HepG2 (cell line): ENCODE data around the gene PPP1R13B. TPM values are rescaled to one million over a fixed set of nuclear protein-coding genes. Genes with fewer than 3 reads are reported as not detected.
A peak's percentile ranks its signal among the peaks of the same experiment; 100 is the strongest.

Experiments used
- IRF2 ChIP-seq: IDR thresholded peaks from 2 replicates; pipeline ENCODE4 v1.6.1; 2018; ENCODE audit warnings: missing genetic modification reagents, missing compliant biosample characterization
- MED8 ChIP-seq: sonication (generic); formaldehyde crosslinking; IDR thresholded peaks from 2 replicates; pipeline ENCODE4 v1.8.1; 2023; ENCODE audit warnings: mild to moderate bottlenecking, missing genetic modification reagents; ENCODE audit not compliant: insufficient replicate concordance
- NCOR1 ChIP-seq: fragments of 200-600 bp; sonication (generic); IDR thresholded peaks from 2 replicates; pipeline ENCODE4 v1.7.0; 2017; ENCODE audit warnings: antibody characterized with exemption, low read length, borderline replicate concordance
- NKX3-1 ChIP-seq: sonication (generic); formaldehyde crosslinking; IDR thresholded peaks from 2 replicates; pipeline ENCODE4 v1.5.0; 2020; ENCODE audit warnings: missing genetic modification reagents
- RARA ChIP-seq: IDR thresholded peaks from 2 replicates; pipeline ENCODE4 v1.6.1; 2016; ENCODE audit warnings: missing genetic modification reagents, missing compliant biosample characterization
- RBAK ChIP-seq: sonication (generic); formaldehyde crosslinking; IDR thresholded peaks from 2 replicates; pipeline ENCODE4 v1.5.1; 2020; ENCODE audit warnings: mild to moderate bottlenecking, missing genetic modification reagents
- REXO4 ChIP-seq: sonication (generic); formaldehyde crosslinking; IDR thresholded peaks from 2 replicates; pipeline ENCODE4 v1.8.0; 2022; ENCODE audit warnings: missing genetic modification reagents, mild to moderate bottlenecking, borderline replicate concordance
- RFX1 ChIP-seq: fragments of 450-650 bp; IDR thresholded peaks from 2 replicates; pipeline ENCODE4 v1.6.1; 2017
- RXRB ChIP-seq: IDR thresholded peaks from 2 replicates; pipeline ENCODE4 v1.6.1; 2016; ENCODE audit warnings: borderline replicate concordance, missing genetic modification reagents, missing compliant biosample characterization
- TBX3 ChIP-seq: fragments of 450-650 bp; IDR thresholded peaks from 2 replicates; pipeline ENCODE4 v1.6.1; 2017; ENCODE audit warnings: antibody characterized with exemption, mild to moderate bottlenecking, inconsistent platforms, borderline replicate concordance
- ZNF18 ChIP-seq: sonication (generic); formaldehyde crosslinking; IDR thresholded peaks from 2 replicates; pipeline ENCODE4 v1.8.0; 2022; ENCODE audit warnings: mild to moderate bottlenecking, missing genetic modification reagents; ENCODE audit not compliant: insufficient replicate concordance
- ZNF263 ChIP-seq: sonication (generic); formaldehyde crosslinking; IDR thresholded peaks from 2 replicates; pipeline ENCODE4 v1.4.0; 2020; ENCODE audit warnings: missing genetic modification reagents
- ZNF343 ChIP-seq: sonication (generic); formaldehyde crosslinking; IDR thresholded peaks from 2 replicates; pipeline ENCODE4 v1.4.0; 2020; ENCODE audit warnings: mild to moderate bottlenecking, missing genetic modification reagents
- ZNF468 ChIP-seq: sonication (generic); formaldehyde crosslinking; IDR thresholded peaks from 2 replicates; pipeline ENCODE4 v1.8.0; 2022; ENCODE audit warnings: mild to moderate bottlenecking, moderate library complexity, missing genetic modification reagents
- ZNF766 ChIP-seq: sonication (generic); formaldehyde crosslinking; IDR thresholded peaks from 2 replicates; pipeline ENCODE4 v1.5.0; 2020; ENCODE audit warnings: missing genetic modification reagents, borderline replicate concordance
- polyA plus RNA-seq, 8 experiments: library from polyadenylated mRNA; depleted of rRNA in 3 of 8; stranded (reverse) in 7 of 8; unstranded in 1 of 8; fragments of >200 nt; fragmentation: Illumina TruSeq in 4 of 8; extraction: Trizol in 4 of 8; gene quantifications; 2 replicates each; pipeline versions ENCODE4 v1.2.1 to v1.2.3, GENCODE V29; 2011 to 2016; ENCODE audit warnings: low read depth in 4 of 8, missing spikeins in 1 of 8, mixed read lengths in 1 of 8; ENCODE audit not compliant: insufficient read depth in 1 of 8
- total RNA-seq, 5 experiments: library from RNA; depleted of rRNA; stranded (reverse); fragments of >200 nt; fragmentation: Illumina TruSeq; extraction: Trizol; gene quantifications; 2 replicates each; pipeline ENCODE4 v1.2.3, GENCODE V29; 2016; ENCODE audit warnings: low read depth in 1 of 5
- TF ChIP-seq, protein P1 (sequence below): sonication (generic); formaldehyde crosslinking; IDR thresholded peaks from 2 replicates; pipeline ENCODE4 v1.5.0; 2020; ENCODE audit warnings: mild to moderate bottlenecking, missing genetic modification reagents, borderline replicate concordance
- TF ChIP-seq, protein P2 (sequence below): IDR thresholded peaks from 2 replicates; pipeline ENCODE4 v1.6.1; 2016; ENCODE audit warnings: low read depth, control low read depth
- TF ChIP-seq, protein P3 (sequence below): sonication (generic); formaldehyde crosslinking; conservative IDR thresholded peaks from 2 replicates; pipeline ENCODE4 v1.4.0; 2020; ENCODE audit warnings: missing genetic modification reagents
- TF ChIP-seq, protein P4 (sequence below): sonication (generic); formaldehyde crosslinking; IDR thresholded peaks from 2 replicates; pipeline ENCODE4 v1.5.0; 2020; ENCODE audit warnings: mild to moderate bottlenecking, missing genetic modification reagents

The PPP1R13B gene
- total and polyA plus RNA-seq, 2 of the 13 experiments (the other 11 are each of a cell fraction or from before 2014, with no cell fraction given) = 4.6 to 9.4 TPM

DNA sequence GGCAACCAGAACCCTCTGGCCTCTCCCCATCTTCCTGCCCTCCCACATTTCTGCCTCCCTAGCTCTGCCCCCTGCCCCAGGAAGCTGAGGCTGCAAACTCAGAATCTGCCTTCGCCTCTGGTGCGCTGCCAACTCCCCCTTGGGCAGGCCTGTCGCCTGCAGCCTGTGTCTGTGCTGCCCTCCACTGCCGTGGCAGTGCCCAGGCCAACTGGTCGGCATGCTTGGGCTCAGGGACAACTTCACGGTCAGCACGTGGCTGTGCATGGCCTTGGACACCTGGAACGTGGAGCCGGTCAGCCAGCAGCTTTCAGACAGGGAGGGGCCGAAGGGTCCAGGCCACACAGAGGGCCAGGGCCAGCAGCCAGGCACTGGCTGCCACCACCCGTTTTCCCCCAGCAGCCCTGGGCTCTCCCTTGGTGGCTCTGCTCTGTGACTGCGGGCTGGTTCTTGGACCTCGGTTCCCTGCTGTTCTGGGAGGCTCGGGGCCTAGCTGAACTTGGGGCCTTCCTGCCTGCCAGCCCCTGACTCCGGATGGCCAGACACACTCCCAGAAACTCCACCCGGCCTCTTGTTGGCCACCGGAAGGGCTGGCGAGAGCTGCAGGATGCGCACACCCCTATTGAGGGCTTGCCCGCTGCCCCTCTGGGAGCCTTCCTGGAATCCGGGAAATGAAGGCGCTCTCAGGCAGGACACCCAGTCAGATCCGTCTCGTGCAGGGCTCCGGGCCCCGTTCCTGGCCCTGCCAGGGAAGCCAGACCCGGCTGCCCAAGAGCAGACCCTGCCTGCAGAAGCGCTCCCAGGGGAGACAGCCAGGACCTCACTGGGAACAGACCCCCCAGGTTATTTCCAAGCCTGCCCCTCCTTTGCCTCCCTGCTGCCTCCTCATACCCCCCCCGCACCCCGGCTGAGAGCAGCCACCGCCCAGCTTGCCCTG is 34.2 kb upstream of the PPP1R13B start (continued):
- TF ChIP-seq, protein P1, sequence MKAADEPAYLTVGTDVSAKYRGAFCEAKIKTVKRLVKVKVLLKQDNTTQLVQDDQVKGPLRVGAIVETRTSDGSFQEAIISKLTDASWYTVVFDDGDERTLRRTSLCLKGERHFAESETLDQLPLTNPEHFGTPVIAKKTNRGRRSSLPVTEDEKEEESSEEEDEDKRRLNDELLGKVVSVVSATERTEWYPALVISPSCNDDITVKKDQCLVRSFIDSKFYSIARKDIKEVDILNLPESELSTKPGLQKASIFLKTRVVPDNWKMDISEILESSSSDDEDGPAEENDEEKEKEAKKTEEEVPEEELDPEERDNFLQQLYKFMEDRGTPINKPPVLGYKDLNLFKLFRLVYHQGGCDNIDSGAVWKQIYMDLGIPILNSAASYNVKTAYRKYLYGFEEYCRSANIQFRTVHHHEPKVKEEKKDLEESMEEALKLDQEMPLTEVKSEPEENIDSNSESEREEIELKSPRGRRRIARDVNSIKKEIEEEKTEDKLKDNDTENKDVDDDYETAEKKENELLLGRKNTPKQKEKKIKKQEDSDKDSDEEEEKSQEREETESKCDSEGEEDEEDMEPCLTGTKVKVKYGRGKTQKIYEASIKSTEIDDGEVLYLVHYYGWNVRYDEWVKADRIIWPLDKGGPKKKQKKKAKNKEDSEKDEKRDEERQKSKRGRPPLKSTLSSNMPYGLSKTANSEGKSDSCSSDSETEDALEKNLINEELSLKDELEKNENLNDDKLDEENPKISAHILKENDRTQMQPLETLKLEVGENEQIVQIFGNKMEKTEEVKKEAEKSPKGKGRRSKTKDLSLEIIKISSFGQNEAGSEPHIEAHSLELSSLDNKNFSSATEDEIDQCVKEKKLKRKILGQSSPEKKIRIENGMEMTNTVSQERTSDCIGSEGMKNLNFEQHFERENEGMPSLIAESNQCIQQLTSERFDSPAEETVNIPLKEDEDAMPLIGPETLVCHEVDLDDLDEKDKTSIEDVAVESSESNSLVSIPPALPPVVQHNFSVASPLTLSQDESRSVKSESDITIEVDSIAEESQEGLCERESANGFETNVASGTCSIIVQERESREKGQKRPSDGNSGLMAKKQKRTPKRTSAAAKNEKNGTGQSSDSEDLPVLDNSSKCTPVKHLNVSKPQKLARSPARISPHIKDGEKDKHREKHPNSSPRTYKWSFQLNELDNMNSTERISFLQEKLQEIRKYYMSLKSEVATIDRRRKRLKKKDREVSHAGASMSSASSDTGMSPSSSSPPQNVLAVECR = peak; percentile 91
- TF ChIP-seq RXRB (peak; percentile 93), REXO4 (CRISPR knock-in tag) (peak; percentile 98), NCOR1 (peak; percentile 52; the same call in 1 of the 2 replicates), NKX3-1 (no peak), ZNF766 (CRISPR knock-in tag) (peak; percentile 80; the same call in 1 of the 2 replicates), ZNF343 (CRISPR knock-in tag) (no peak), RBAK (CRISPR knock-in tag) (peak; percentile 58; the same call in 1 of the 2 replicates), RFX1 (no peak), RARA (peak; percentile 94), MED8 (CRISPR knock-in tag) (peak; percentile 85), TBX3 (peak; percentile 53; the same call in 1 of the 2 replicates), IRF2 (CRISPR knock-in tag) (peak; percentile 78), ZNF18 (peak; percentile 92), ZNF263 (CRISPR knock-in tag) (peak; percentile 75), ZNF468 (peak; percentile 43; the same call in 1 of the 2 replicates)
- TF ChIP-seq, protein P2, sequence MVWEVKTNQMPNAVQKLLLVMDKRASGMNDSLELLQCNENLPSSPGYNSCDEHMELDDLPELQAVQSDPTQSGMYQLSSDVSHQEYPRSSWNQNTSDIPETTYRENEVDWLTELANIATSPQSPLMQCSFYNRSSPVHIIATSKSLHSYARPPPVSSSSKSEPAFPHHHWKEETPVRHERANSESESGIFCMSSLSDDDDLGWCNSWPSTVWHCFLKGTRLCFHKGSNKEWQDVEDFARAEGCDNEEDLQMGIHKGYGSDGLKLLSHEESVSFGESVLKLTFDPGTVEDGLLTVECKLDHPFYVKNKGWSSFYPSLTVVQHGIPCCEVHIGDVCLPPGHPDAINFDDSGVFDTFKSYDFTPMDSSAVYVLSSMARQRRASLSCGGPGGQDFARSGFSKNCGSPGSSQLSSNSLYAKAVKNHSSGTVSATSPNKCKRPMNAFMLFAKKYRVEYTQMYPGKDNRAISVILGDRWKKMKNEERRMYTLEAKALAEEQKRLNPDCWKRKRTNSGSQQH = peak; percentile 72; the same call in 1 of the 2 replicates
- TF ChIP-seq, protein P3, sequence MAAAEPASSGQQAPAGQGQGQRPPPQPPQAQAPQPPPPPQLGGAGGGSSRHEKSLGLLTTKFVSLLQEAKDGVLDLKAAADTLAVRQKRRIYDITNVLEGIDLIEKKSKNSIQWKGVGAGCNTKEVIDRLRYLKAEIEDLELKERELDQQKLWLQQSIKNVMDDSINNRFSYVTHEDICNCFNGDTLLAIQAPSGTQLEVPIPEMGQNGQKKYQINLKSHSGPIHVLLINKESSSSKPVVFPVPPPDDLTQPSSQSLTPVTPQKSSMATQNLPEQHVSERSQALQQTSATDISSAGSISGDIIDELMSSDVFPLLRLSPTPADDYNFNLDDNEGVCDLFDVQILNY (CRISPR knock-in tag) = no peak
- TF ChIP-seq, protein P4, sequence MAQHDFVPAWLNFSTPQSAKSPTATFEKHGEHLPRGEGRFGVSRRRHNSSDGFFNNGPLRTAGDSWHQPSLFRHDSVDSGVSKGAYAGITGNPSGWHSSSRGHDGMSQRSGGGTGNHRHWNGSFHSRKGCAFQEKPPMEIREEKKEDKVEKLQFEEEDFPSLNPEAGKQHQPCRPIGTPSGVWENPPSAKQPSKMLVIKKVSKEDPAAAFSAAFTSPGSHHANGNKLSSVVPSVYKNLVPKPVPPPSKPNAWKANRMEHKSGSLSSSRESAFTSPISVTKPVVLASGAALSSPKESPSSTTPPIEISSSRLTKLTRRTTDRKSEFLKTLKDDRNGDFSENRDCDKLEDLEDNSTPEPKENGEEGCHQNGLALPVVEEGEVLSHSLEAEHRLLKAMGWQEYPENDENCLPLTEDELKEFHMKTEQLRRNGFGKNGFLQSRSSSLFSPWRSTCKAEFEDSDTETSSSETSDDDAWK (CRISPR knock-in tag) = no peak
